NCI-H748 treated with DMSO at 0.1 percent for 48 hours (cell line): Measurements from ENCODE around the gene PARD3.

Experiments
- DNase-seq: peaks from one replicate; lab custom pipeline; 2025; lab: John Stamatoyannopoulos, UW

PARD3 gene

GRCh38 chr10:34213193-34213804 is 601.8 kb downstream of the PARD3 start:
- DNase-seq, result no peak

GRCh38 chr10:34207343-34207742 is 607.8 kb downstream of the PARD3 start:
- DNase-seq, result no peak

GRCh38 chr10:34206935-34207268 is 608.2 kb downstream of the PARD3 start:
- DNase-seq, result no peak

GRCh38 chr10:34206078-34206934 is 608.8 kb downstream of the PARD3 start:
- DNase-seq, result no peak

- no peak for DNase-seq
These were observed 609.6 kb downstream of the PARD3 start for GRCh38 chr10:34205452-34205851.

- no peak for DNase-seq
These were observed 611.0 kb downstream of the PARD3 start for GRCh38 chr10:34203966-34204630.

- DNase-seq, result peak; percentile 92
These were observed 614.7 kb downstream of the PARD3 start for GRCh38 chr10:34200355-34200901.

- DNase-seq, result no peak
These were observed 616.1 kb downstream of the PARD3 start for GRCh38 chr10:34198953-34199352.

- DNase-seq, result no peak
These were observed 619.0 kb downstream of the PARD3 start for GRCh38 chr10:34196058-34196433.

GRCh38 chr10:34195364-34196057 is 619.6 kb downstream of the PARD3 start:
- DNase-seq, result no peak

GRCh38 chr10:34193931-34194626 is 621.0 kb downstream of the PARD3 start:
- peak; percentile 24 for DNase-seq

- DNase-seq, result no peak
These were observed 622.5 kb downstream of the PARD3 start for GRCh38 chr10:34192646-34193045.

- DNase-seq, result no peak
These were observed 623.7 kb downstream of the PARD3 start for GRCh38 chr10:34191406-34191805.

GRCh38 chr10:34190580-34190979 is 624.5 kb downstream of the PARD3 start:
- DNase-seq, result no peak

- DNase-seq, result no peak
These were observed 625.3 kb downstream of the PARD3 start for GRCh38 chr10:34189830-34190229.

GRCh38 chr10:34188221-34188620 is 626.9 kb downstream of the PARD3 start:
- no peak for DNase-seq

GRCh38 chr10:34187201-34187600 is 627.9 kb downstream of the PARD3 start:
- DNase-seq, result no peak

GRCh38 chr10:34186745-34187144 is 628.4 kb downstream of the PARD3 start:
- DNase-seq, result no peak

GRCh38 chr10:34185998-34186397 is 629.1 kb downstream of the PARD3 start:
- DNase-seq, result no peak

GRCh38 chr10:34184939-34185386 is 630.1 kb downstream of the PARD3 start:
- DNase-seq, result peak; percentile 37

GRCh38 chr10:34184397-34184796 is 630.7 kb downstream of the PARD3 start:
- DNase-seq, result no peak
